Skeletal muscle satellite cell (primary cell): ENCODE results near the gene AFF4. TPM values are rescaled to one million over a fixed set of nuclear protein-coding genes. Genes with fewer than 3 reads are reported as not detected.

Experiments used
- H3K27me3 ChIP-seq: 2 replicates; pipeline ENCODE4 v1.7.0; 2013; ENCODE audit warnings: low read length; ENCODE audit not compliant: control insufficient read depth, insufficient read depth
- H3K36me3 ChIP-seq: 2 replicates; pipeline ENCODE4 v1.7.0; 2013; ENCODE audit warnings: mild to moderate bottlenecking, control low read depth, low read length; ENCODE audit not compliant: insufficient read depth
- H3K4me1 ChIP-seq: 2 replicates; pipeline ENCODE4 v1.7.0; 2013; ENCODE audit warnings: low read length; ENCODE audit not compliant: control insufficient read depth, insufficient read depth
- H3K4me2 ChIP-seq: 2 replicates; pipeline ENCODE4 v1.7.0; 2013; ENCODE audit warnings: mild to moderate bottlenecking, low read length
- H3K4me3 ChIP-seq: 2 replicates; pipeline ENCODE4 v1.7.0; 2013; ENCODE audit warnings: low read length
- H3K9ac ChIP-seq: 2 replicates; pipeline ENCODE4 v1.7.0; 2013; ENCODE audit warnings: mild to moderate bottlenecking, low read depth, low read length, moderate library complexity
- H3K9me3 ChIP-seq: replicated peaks from 2 replicates; pipeline ENCODE4 v1.7.0; 2013; ENCODE audit warnings: mild to moderate bottlenecking, control low read depth, low read length
- small RNA-seq: library from RNA; depleted of rRNA; stranded (forward); fragments of <200 nt; gene quantifications from one replicate; pipeline ENCODE3, GENCODE V24; 2012

AFF4 gene

GRCh38 chr5:132830436-132831094, 132.9 kb downstream of the AFF4 start, which contains the start of gene SHROOM1:
Gene SHROOM1, minus strand, starts transcription at chr5:132830647. Its CDS starts 4,507 bp downstream, at chr5:132826140.
- Histone ChIP-seq H3K9ac (peak within 1 kb of the TSS; percentile 89), H3K4me1 (peaks cover 8% of the 10 kb centered on the region), H3K4me2 (peak within 1 kb of the TSS; percentile 99), H3K9me3 (no peaks in the 10 kb centered on the region), H3K36me3 (no peaks in the 10 kb centered on the region), H3K27me3 (no peaks in the 10 kb centered on the region), H3K4me3 (peak within 1 kb of the TSS; percentile 99)

- Histone ChIP-seq H3K9me3 (no peaks in the 10 kb centered on the region), H3K4me1 (peaks cover 8% of the 10 kb centered on the region), H3K9ac (peak overlapping the region; percentile 89), H3K4me3 (peak overlapping the region; percentile 99), H3K27me3 (no peaks in the 10 kb centered on the region), H3K4me2 (peak overlapping the region; percentile 99), H3K36me3 (peaks cover 4% of the 10 kb centered on the region)
Measured at GRCh38 chr5:132829742-132830435, 133.5 kb downstream of the AFF4 start.

GRCh38 chr5:132828846-132829494, 134.5 kb downstream of the AFF4 start:
- H3K9me3 ChIP-seq = no peaks in the 10 kb centered on the region
- H3K27me3 ChIP-seq = no peaks in the 10 kb centered on the region
- peak overlapping the region; percentile 89 for H3K9ac ChIP-seq
- H3K4me1 ChIP-seq = peaks cover 8% of the 10 kb centered on the region
- H3K36me3 ChIP-seq = peaks cover 8% of the 10 kb centered on the region
- H3K4me2 ChIP-seq = peak overlapping the region; percentile 99
- H3K4me3 ChIP-seq = no peak overlapping the region

- Histone ChIP-seq H3K4me1 (peaks cover 8% of the 10 kb centered on the region), H3K27me3 (no peaks in the 10 kb centered on the region), H3K9ac (no peak overlapping the region), H3K4me3 (no peak overlapping the region), H3K4me2 (no peak overlapping the region), H3K36me3 (peaks cover 11% of the 10 kb centered on the region), H3K9me3 (no peaks in the 10 kb centered on the region)
Measured at GRCh38 chr5:132827943-132828673, 135.3 kb downstream of the AFF4 start.

- Histone ChIP-seq H3K4me2 (no peak overlapping the region), H3K4me3 (no peak overlapping the region), H3K4me1 (peaks cover 8% of the 10 kb centered on the region), H3K27me3 (no peaks in the 10 kb centered on the region), H3K9ac (no peak overlapping the region), H3K9me3 (no peaks in the 10 kb centered on the region), H3K36me3 (peaks cover 11% of the 10 kb centered on the region)
Measured at GRCh38 chr5:132826424-132827082, 136.9 kb downstream of the AFF4 start.

- Histone ChIP-seq H3K27me3 (no peaks in the 10 kb centered on the region), H3K4me3 (no peak overlapping the region), H3K36me3 (peaks cover 11% of the 10 kb centered on the region), H3K4me1 (peaks cover 8% of the 10 kb centered on the region), H3K4me2 (no peak overlapping the region), H3K9me3 (no peaks in the 10 kb centered on the region), H3K9ac (no peak overlapping the region)
Measured at GRCh38 chr5:132825834-132826391, 137.5 kb downstream of the AFF4 start.

Small RNAs within 50 kb of the gene (small RNA-seq; reads per million reads assigned to genes)
- gene AC113410.1 = not detected
- not detected for gene ATP6V0E1P1
- not detected for gene RF00019
- not detected for gene RNA5SP192
